GM12878 (cell line): ENCODE measurements around the gene MMP24. TPM values are rescaled to one million over a fixed set of nuclear protein-coding genes. Genes with fewer than 3 reads are reported as not detected.

Experiments
- ATAC-seq: fragments of 200-7000 bp; cut with Tn5 transposase; 3 replicates; pipeline ENCODE4 v1.9.1; 2020; ENCODE audit warnings: mild to moderate bottlenecking, moderate library complexity
- BruUV-seq: library from RNA; stranded (reverse); fragments of 400-500 nt; replicated peaks from 2 replicates; lab custom pipeline; 2021; lab: Mats Ljungman, UMichigan
- CTCF ChIA-PET: fragments of 300-600 bp; sonication (Branson Sonifier 250); formaldehyde crosslinking; extraction: SDS; loops from one replicate; lab custom pipeline; 2021; ENCODE audit warnings: inconsistent platforms; lab: Yijun Ruan, JAX
- POLR2A ChIA-PET: fragments of 350-600 bp; formaldehyde crosslinking; extraction: SDS; loops from one replicate; lab custom pipeline; 2021; ENCODE audit warnings: inconsistent platforms; lab: Charles Lee
- RAD21 ChIA-PET: fragments of 300-600 bp; sonication (Branson Sonifier 250); formaldehyde crosslinking; loops from one replicate; lab custom pipeline; 2023; ENCODE audit warnings: antibody characterized with exemption; ENCODE audit not compliant: unreplicated experiment; lab: Charles Lee
- SMC1A ChIA-PET: fragments of 300-600 bp; sonication (Branson Sonifier 250); formaldehyde crosslinking; loops from one replicate; lab custom pipeline; 2023; ENCODE audit not compliant: unreplicated experiment, uncharacterized antibody; lab: Charles Lee
- DNase-seq: peaks from one replicate; pipeline ENCODE4 v3.0.0-alpha.2; 2011; ENCODE audit warnings: low read depth, low spot score
- FAIRE-seq: peaks from 3 replicates; lab custom pipeline; 2011; peaks lifted over from hg19 to GRCh38; lab: Jason Lieb, UNC
- H2AFZ ChIP-seq: 2 replicates; pipeline ENCODE4 v1.6.0; 2011; ENCODE audit warnings: low read depth, low read length, control low read depth; ENCODE audit not compliant: control insufficient read depth
- H3K27ac ChIP-seq: 2 replicates; pipeline ENCODE4 v1.5.1; 2011; ENCODE audit warnings: control low read depth; ENCODE audit not compliant: control insufficient read depth, insufficient read depth
- H3K27me3 ChIP-seq, 2 experiments: replicated peaks in 1 of 2; 2 replicates each; pipeline versions ENCODE4 v1.6.0 to v1.6.1; 2011; ENCODE audit warnings: low read length in 1 of 2; ENCODE audit not compliant: control insufficient read depth in 2 of 2, insufficient read depth in 2 of 2
- H3K36me3 ChIP-seq, 2 experiments: 2 replicates each; pipeline ENCODE4 v1.5.1; 2011; ENCODE audit warnings: low read length in 1 of 2; ENCODE audit not compliant: control insufficient read depth in 2 of 2, insufficient read depth in 2 of 2
- H3K4me1 ChIP-seq: 2 replicates; pipeline ENCODE4 v1.6.1; 2011; ENCODE audit warnings: mild to moderate bottlenecking, low read length, moderate library complexity, mixed read lengths; ENCODE audit not compliant: control insufficient read depth, insufficient read depth
- H3K4me2 ChIP-seq: 2 replicates; pipeline ENCODE4 v1.6.0; 2011; ENCODE audit warnings: control low read depth; ENCODE audit not compliant: control insufficient read depth, insufficient read depth
- H3K4me3 ChIP-seq: fragments of 200-600 bp; sonication (generic); 2 replicates; pipeline ENCODE4 v1.5.1; 2016
- H3K79me2 ChIP-seq: 2 replicates; pipeline ENCODE4 v1.6.0; 2011; ENCODE audit warnings: low read length; ENCODE audit not compliant: control insufficient read depth, insufficient read depth
- H3K9ac ChIP-seq: 2 replicates; pipeline ENCODE4 v1.8.0; 2011; ENCODE audit warnings: low read length, control low read depth, mixed read lengths; ENCODE audit not compliant: control insufficient read depth, insufficient read depth
- H3K9me3 ChIP-seq: replicated peaks from 3 replicates; pipeline ENCODE4 v1.5.1; 2011; ENCODE audit warnings: mild to moderate bottlenecking, low read length; ENCODE audit not compliant: control insufficient read depth, insufficient read depth
- H4K20me1 ChIP-seq: 2 replicates; pipeline ENCODE4 v1.6.0; 2011; ENCODE audit not compliant: control insufficient read depth, insufficient read depth
- EGR1 ChIP-seq, 2 experiments: IDR thresholded peaks; 1 replicate in 1 of 2; 2 replicates in 1 of 2; pipeline ENCODE4 v1.6.1; 2011 to 2012; ENCODE audit warnings: low read depth in 2 of 2, low read length in 2 of 2, borderline replicate concordance in 1 of 2, mild to moderate bottlenecking in 1 of 2, moderate library complexity in 1 of 2
- FOS ChIP-seq: IDR thresholded peaks from 3 replicates; pipeline ENCODE4 v1.6.1; 2011; ENCODE audit warnings: borderline replicate concordance; ENCODE audit not compliant: insufficient read length; ENCODE audit errors: extremely low read depth
- JUND ChIP-seq: IDR thresholded peaks from 2 replicates; pipeline ENCODE4 v1.6.1; 2012; ENCODE audit warnings: low read depth, mild to moderate bottlenecking, low read length, improper control_type of control experiment, moderate library complexity
- NKRF ChIP-seq: fragments of 450-650 bp; conservative IDR thresholded peaks from 2 replicates; pipeline ENCODE4 v1.6.1; 2017; ENCODE audit warnings: mild to moderate bottlenecking, moderate library complexity
- REST ChIP-seq: IDR thresholded peaks from 2 replicates; pipeline ENCODE4 v1.6.1; 2012; ENCODE audit warnings: mild to moderate bottlenecking, low read depth, low read length
- WGBS: methylation state at CpG from one replicate; pipeline ENCODE4 v1.1.6; 2016; ENCODE audit warnings: low lambda C conversion rate; ENCODE audit not compliant: insufficient replicate concordance, insufficient coverage; ENCODE audit errors: missing lambda C conversion rate; 5-methylcytosine and 5-hydroxymethylcytosine counted together
- in situ Hi-C: fragments of 300-500 bp; cut with MboI; formaldehyde crosslinking; loops from 9 replicates; pipeline ENCODE4 v1.14.3; 2018; ENCODE audit warnings: mixed read lengths
- intact Hi-C: fragments of 100-400 bp; cut with micrococcal nuclease; formaldehyde crosslinking; loops from one replicate; pipeline ENCODE4 v1.14.2; 2022; ENCODE audit not compliant: unreplicated experiment
- polyA plus RNA-seq, 11 experiments: library from polyadenylated mRNA; depleted of rRNA in 4 of 11; unstranded in 6 of 11; stranded (reverse) in 5 of 11; fragments of >200 nt; fragmentation: Nextera tagmentation in 4 of 11; fragmentation: Illumina TruSeq in 1 of 11; extraction: Ambion mirVana in 4 of 11; extraction: Trizol in 1 of 11; gene quantifications; 1 replicate in 1 of 11; 2 replicates in 10 of 11; pipeline versions ENCODE4 v1.2.1 to v1.2.3, GENCODE V29; 2011 to 2016; ENCODE audit warnings: inconsistent platforms in 2 of 11, missing spikeins in 2 of 11, low read depth in 1 of 11
- total RNA-seq, 4 experiments: library from RNA; depleted of rRNA in 3 of 4; stranded (reverse); fragments of >200 nt in 3 of 4; fragmentation: Illumina TruSeq in 1 of 4; extraction: Trizol in 1 of 4; gene quantifications; 2 replicates each; pipeline versions ENCODE4 v1.2.1 to v1.2.3, GENCODE V29; 2013 to 2021
- TF ChIP-seq, protein P1 (sequence below): IDR thresholded peaks from 2 replicates; pipeline ENCODE4 v1.6.1; 2012; ENCODE audit warnings: low read depth, low read length, improper control_type of control experiment

MMP24 gene
- total and polyA plus RNA-seq, 10 of the 15 experiments (the other 5 are each of a cell fraction or from before 2014, with no cell fraction given), result 0.01 to 0.11 (median 0.04) TPM; not detected in 5

- Histone ChIP-seq H2AFZ (no peak overlapping the region), H4K20me1 (no peaks in the 10 kb centered on the region), H3K9ac (no peak overlapping the region), H3K27me3 (peaks cover 5 to 22% of the 10 kb centered on the region in 2 experiments), H3K4me1 (no peaks in the 10 kb centered on the region), H3K36me3 (no peaks in the 10 kb centered on the region), H3K9me3 (no peaks in the 10 kb centered on the region), H3K27ac (no peak overlapping the region), H3K79me2 (no peaks in the 10 kb centered on the region), H3K4me2 (no peak overlapping the region), H3K4me3 (no peak overlapping the region)
- FAIRE-seq (no peak), ATAC-seq (peak; percentile 23; the same call in 1 of the 3 replicates), DNase-seq (no peak)
- no TSS peak for BruUV-seq
- ChIA-PET CTCF (interaction anchor here (1.0 kb wide), 1 partner anchor 82 kb away, joined by 3 read pairs; no protein-coding TSS in a partner anchor), RAD21 (no interaction called here), SMC1A (interaction anchor here (1.1 to 1.8 kb wide), 2 partner anchors 15 to 17 kb away, joined by 3 to 4 read pairs; no protein-coding TSS in a partner anchor), POLR2A (interaction anchor here (0.7 kb wide), 1 partner anchor 44 kb away, joined by 4 read pairs; no protein-coding TSS in a partner anchor)
- TF ChIP-seq FOS (no peak), JUND (no peak), NKRF (no peak), REST (peak; percentile 94), EGR1 (IDR thresholded peaks at IDR 0.05; ENCODE audit: borderline replicate concordance in 1 of 2, low read depth in 2 of 2, low read length in 2 of 2) (no peak)
- TF ChIP-seq, protein P1, sequence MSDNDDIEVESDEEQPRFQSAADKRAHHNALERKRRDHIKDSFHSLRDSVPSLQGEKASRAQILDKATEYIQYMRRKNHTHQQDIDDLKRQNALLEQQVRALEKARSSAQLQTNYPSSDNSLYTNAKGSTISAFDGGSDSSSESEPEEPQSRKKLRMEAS, result 0 out of 2 replicates have a peak, but pooled peaks have one; percentile 22
- in situ Hi-C loops, result no loop called here
- intact Hi-C loops, result no loop called here
- 71% methylated on average over 13 of the region's 74 CpGs for WGBS
These were observed 593 bp downstream of the MMP24 start for GRCh38 chr20:35226884-35227681.
